Endothelial cell (in vitro differentiated cells): ENCODE data around the gene TNRC6B. TPM values are rescaled to one million over a fixed set of nuclear protein-coding genes. Genes with fewer than 3 reads are reported as not detected.

Experiments
- DNase-seq: peaks from one replicate; pipeline ENCODE4 v3.0.0; 2021; ENCODE audit warnings: low spot score
- H3K27ac Mint-ChIP-seq: one replicate; pipeline ENCODE4 v1.8.0; 2021; ENCODE audit warnings: mixed read lengths, inconsistent platforms; ENCODE audit not compliant: unreplicated experiment
- H3K27me3 Mint-ChIP-seq: one replicate; pipeline ENCODE4 v1.8.0; 2021; ENCODE audit warnings: mild to moderate bottlenecking, moderate library complexity, mixed read lengths, inconsistent platforms; ENCODE audit not compliant: unreplicated experiment
- H3K36me3 Mint-ChIP-seq: one replicate; pipeline ENCODE4 v1.8.0; 2021; ENCODE audit warnings: mild to moderate bottlenecking, low read depth, mixed read lengths, inconsistent platforms; ENCODE audit not compliant: unreplicated experiment
- H3K4me1 Mint-ChIP-seq: one replicate; pipeline ENCODE4 v1.8.0; 2021; ENCODE audit warnings: mild to moderate bottlenecking, mixed read lengths, inconsistent platforms; ENCODE audit not compliant: unreplicated experiment
- H3K4me3 Mint-ChIP-seq: one replicate; pipeline ENCODE4 v1.8.0; 2021; ENCODE audit warnings: mild to moderate bottlenecking, mixed read lengths, inconsistent platforms; ENCODE audit not compliant: unreplicated experiment
- H3K9me3 Mint-ChIP-seq: one replicate; pipeline ENCODE4 v1.8.0; 2021; ENCODE audit warnings: mixed read lengths, inconsistent platforms; ENCODE audit not compliant: unreplicated experiment
- total RNA-seq: library from RNA; stranded (reverse); fragmentation: NEBNext Ultra II Directional; extraction: Animal tissue kit (Norgen Biotek cat#: 25700); gene quantifications from one replicate; pipeline ENCODE4 v1.2.1, GENCODE V29; 2021; ENCODE audit not compliant: unreplicated experiment
- TF ChIP-seq, protein P1 (sequence below): fragments of 200-600 bp; sonication (generic); IDR thresholded peaks from one replicate; pipeline ENCODE4 v1.5.0; 2021; ENCODE audit warnings: antibody characterized with exemption; ENCODE audit not compliant: unreplicated experiment

TNRC6B gene
- total RNA-seq, 1 donor from 2014 or later, result 53.4 TPM

DNA sequence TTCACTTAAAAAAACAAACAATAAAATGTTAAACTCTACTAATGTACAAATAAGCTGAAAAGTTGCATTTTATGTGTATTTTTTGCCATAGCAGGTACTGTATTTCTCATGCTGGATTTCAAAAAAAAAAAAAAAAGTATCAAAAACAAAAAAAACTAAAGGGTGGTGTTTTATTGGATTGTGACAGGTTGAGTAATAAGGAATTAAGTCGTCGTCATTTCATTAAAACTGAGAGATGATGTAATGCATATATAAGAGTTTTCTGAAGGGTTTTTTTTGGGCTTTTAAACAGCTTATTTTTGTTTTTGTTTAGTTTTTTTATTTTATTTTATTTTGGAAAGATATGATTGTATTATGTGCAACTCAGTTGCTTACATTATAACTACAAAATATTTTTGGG is 157.6 kb downstream of the TNRC6B start:
- Mint-ChIP-seq H3K9me3 (no peaks in the 10 kb centered on the region), H3K27ac (no peak overlapping the region), H3K4me1 (peaks cover 70% of the 10 kb centered on the region), H3K4me3 (no peak overlapping the region), H3K36me3 (no peaks in the 10 kb centered on the region), H3K27me3 (peaks cover 6% of the 10 kb centered on the region)
- TF ChIP-seq, protein P1, sequence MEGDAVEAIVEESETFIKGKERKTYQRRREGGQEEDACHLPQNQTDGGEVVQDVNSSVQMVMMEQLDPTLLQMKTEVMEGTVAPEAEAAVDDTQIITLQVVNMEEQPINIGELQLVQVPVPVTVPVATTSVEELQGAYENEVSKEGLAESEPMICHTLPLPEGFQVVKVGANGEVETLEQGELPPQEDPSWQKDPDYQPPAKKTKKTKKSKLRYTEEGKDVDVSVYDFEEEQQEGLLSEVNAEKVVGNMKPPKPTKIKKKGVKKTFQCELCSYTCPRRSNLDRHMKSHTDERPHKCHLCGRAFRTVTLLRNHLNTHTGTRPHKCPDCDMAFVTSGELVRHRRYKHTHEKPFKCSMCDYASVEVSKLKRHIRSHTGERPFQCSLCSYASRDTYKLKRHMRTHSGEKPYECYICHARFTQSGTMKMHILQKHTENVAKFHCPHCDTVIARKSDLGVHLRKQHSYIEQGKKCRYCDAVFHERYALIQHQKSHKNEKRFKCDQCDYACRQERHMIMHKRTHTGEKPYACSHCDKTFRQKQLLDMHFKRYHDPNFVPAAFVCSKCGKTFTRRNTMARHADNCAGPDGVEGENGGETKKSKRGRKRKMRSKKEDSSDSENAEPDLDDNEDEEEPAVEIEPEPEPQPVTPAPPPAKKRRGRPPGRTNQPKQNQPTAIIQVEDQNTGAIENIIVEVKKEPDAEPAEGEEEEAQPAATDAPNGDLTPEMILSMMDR, result no peak
- DNase-seq, result no peak

DNA sequence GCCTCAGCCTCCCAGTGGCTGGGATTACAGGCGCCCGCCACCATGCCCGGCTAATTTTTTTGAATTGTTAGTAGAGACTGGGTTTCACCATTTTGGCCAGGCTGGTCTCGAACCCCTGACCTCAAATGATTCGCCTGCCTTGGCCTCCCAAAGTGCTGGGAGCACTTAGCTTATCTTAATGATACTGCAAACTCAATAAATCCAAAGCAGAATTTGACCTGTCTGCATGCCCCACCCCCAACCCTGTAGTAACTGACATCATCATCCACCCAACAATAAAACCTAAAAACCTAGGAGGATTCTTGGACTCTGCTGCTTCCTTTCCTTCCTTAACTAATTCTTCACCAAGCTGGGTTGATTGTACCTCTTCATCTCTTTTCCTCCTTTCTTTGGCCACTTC is 162.3 kb downstream of the TNRC6B start:
- peak overlapping the region; percentile 35 for H3K4me3 Mint-ChIP-seq
- TF ChIP-seq, protein P1, result no peak
- H3K27ac Mint-ChIP-seq, result no peak overlapping the region
- H3K36me3 Mint-ChIP-seq, result no peaks in the 10 kb centered on the region
- DNase-seq, result no peak
- peaks cover 6% of the 10 kb centered on the region for H3K27me3 Mint-ChIP-seq
- no peaks in the 10 kb centered on the region for H3K9me3 Mint-ChIP-seq
- peaks cover 44% of the 10 kb centered on the region for H3K4me1 Mint-ChIP-seq

DNA sequence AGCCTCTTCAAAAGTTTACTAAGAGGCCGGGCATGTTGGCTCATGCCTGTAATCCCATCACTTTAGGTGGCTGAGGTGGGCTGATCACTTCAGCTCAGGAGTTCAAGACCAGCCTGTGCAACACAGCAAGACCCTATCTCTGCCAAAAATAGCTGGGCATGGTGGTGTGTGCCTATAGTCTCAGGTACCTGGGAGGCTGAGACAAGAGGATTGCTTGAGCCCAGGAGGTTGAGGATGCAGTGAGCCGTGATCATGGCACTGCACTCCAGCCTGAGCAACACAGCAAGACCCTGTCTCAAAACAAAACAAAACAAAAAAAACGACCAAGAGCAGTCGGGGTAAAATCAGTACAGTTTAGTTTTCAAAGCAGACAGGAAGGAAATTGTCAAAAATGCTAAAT is 163.9 kb downstream of the TNRC6B start:
- no peak overlapping the region for H3K27ac Mint-ChIP-seq
- TF ChIP-seq, protein P1, result no peak
- no peaks in the 10 kb centered on the region for H3K9me3 Mint-ChIP-seq
- no peak overlapping the region for H3K4me3 Mint-ChIP-seq
- no peak for DNase-seq
- H3K27me3 Mint-ChIP-seq, result peaks cover 6% of the 10 kb centered on the region
- no peaks in the 10 kb centered on the region for H3K36me3 Mint-ChIP-seq
- peaks cover 33% of the 10 kb centered on the region for H3K4me1 Mint-ChIP-seq

DNA sequence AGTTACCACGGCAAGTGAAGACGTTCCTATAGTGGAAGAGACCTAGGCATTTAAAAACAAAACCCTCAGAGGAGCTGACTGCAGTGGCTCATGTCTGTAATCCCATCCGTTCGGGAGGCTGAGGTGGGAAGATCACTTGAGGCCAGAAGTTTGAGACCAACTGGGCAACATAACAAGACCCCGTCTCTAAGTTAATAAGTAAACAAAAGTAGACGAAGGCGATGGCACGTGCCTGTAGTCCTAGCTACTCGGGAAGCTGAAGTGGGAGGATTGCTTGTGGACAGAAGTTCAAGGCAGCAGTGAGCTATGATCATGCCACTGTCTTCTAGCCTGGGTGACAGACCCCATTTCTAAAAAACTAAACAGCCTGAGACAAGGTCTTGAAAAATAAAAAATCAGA is 164.8 kb downstream of the TNRC6B start:
- Mint-ChIP-seq H3K27me3 (peaks cover 6% of the 10 kb centered on the region), H3K4me1 (peaks cover 37% of the 10 kb centered on the region), H3K9me3 (no peaks in the 10 kb centered on the region), H3K4me3 (no peak overlapping the region), H3K36me3 (no peaks in the 10 kb centered on the region), H3K27ac (peak overlapping the region; percentile 3)
- DNase-seq, result no peak
- TF ChIP-seq, protein P1, result no peak

DNA sequence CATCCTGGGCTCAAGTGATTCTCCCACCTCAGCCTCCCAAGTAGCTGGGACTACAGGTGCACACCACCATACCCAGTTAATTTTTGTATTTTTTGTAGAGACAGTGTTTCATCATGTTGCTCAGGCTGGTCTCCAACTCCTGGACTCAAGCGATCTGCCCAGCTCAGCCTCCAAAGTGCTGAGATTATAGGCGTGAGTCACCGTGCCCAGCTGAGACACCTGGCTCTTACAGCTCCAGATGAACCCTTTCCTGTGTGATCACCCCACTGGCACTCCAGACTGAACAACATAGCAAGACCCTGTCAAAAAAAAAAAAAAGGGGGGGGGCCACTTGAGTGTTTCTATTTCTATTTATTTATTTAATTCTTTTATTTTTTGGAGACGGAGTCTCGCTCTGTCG is 167.5 kb downstream of the TNRC6B start:
- no peaks in the 10 kb centered on the region for H3K36me3 Mint-ChIP-seq

More for the DNA sequence above, 167.5 kb downstream of the TNRC6B start:
- H3K4me1 Mint-ChIP-seq, result peaks cover 27% of the 10 kb centered on the region
- peaks cover 3% of the 10 kb centered on the region for H3K27me3 Mint-ChIP-seq
- no peak overlapping the region for H3K27ac Mint-ChIP-seq
- H3K4me3 Mint-ChIP-seq, result peak overlapping the region; percentile 98
- no peak for DNase-seq
- H3K9me3 Mint-ChIP-seq, result no peaks in the 10 kb centered on the region
- TF ChIP-seq, protein P1, result no peak
